CD14-positive monocyte (primary cell): ENCODE data around the gene ATP6V0E2. TPM values are rescaled to one million over a fixed set of nuclear protein-coding genes. Genes with fewer than 3 reads are reported as not detected.

Experiments used
- DNase-seq, 3 donors: peaks; one replicate each; pipeline ENCODE4 v3.0.0-alpha.2; 2011 to 2022
- H2AFZ ChIP-seq: 2 replicates; pipeline ENCODE4 v1.6.0; 2012; ENCODE audit warnings: mild to moderate bottlenecking, low read depth, low read length, inconsistent platforms; ENCODE audit not compliant: insufficient read depth, poor library complexity, severe bottlenecking
- H3K27ac ChIP-seq, 2 donors: 1 replicate in 1 of 2; 2 replicates in 1 of 2; pipeline ENCODE4 v1.5.1; 2012 to 2013; ENCODE audit warnings: low read length in 2 of 2, control low read depth in 1 of 2, inconsistent platforms in 1 of 2, low read depth in 1 of 2, mild to moderate bottlenecking in 1 of 2
- H3K27me3 ChIP-seq, 2 donors: one replicate each; pipeline versions ENCODE4 v1.6.0 to v1.6.1; 2011 to 2013; ENCODE audit warnings: low read length in 2 of 2; ENCODE audit not compliant: control insufficient read depth in 2 of 2, insufficient read depth in 2 of 2
- H3K36me3 ChIP-seq, 2 donors: replicated peaks in 1 of 2; 1 replicate in 1 of 2; 2 replicates in 1 of 2; pipeline versions ENCODE4 v1.5.1 to v1.6.1; 2012 to 2013; ENCODE audit warnings: low read length in 2 of 2, control low read depth in 1 of 2, inconsistent platforms in 1 of 2, mild to moderate bottlenecking in 1 of 2; ENCODE audit not compliant: insufficient read depth in 2 of 2, control insufficient read depth in 1 of 2
- H3K4me1 ChIP-seq, 2 donors: 1 replicate in 1 of 2; 2 replicates in 1 of 2; pipeline versions ENCODE4 v1.5.1 to v1.6.1; 2012 to 2013; ENCODE audit warnings: low read length in 2 of 2, control low read depth in 1 of 2, inconsistent platforms in 1 of 2, mild to moderate bottlenecking in 1 of 2, moderate library complexity in 1 of 2; ENCODE audit not compliant: insufficient read depth in 2 of 2, control insufficient read depth in 1 of 2
- H3K4me2 ChIP-seq: replicated peaks from 2 replicates; pipeline ENCODE3; 2012; ENCODE audit warnings: low read length, moderate library complexity, mild to moderate bottlenecking; ENCODE audit not compliant: poor library complexity, severe bottlenecking; ENCODE audit errors: extremely low read depth
- H3K4me3 ChIP-seq, 3 experiments: fragments of 200-600 bp in 1 of 3; sonication (generic) in 1 of 3; replicated peaks in 1 of 3; 1 replicate in 2 of 3; 2 replicates in 1 of 3; pipeline ENCODE4 v1.5.1; 2011 to 2013; ENCODE audit warnings: low read length in 3 of 3, mild to moderate bottlenecking in 3 of 3, control low read depth in 2 of 3, low read depth in 2 of 3, inconsistent platforms in 1 of 3, moderate library complexity in 1 of 3
- H3K79me2 ChIP-seq: 2 replicates; pipeline ENCODE4 v1.6.0; 2012; ENCODE audit warnings: mild to moderate bottlenecking, control low read depth, inconsistent platforms, low read length, moderate library complexity; ENCODE audit not compliant: insufficient read depth
- H3K9ac ChIP-seq: 2 replicates; pipeline ENCODE4 v1.6.0; 2017; ENCODE audit warnings: low read length, mild to moderate bottlenecking; ENCODE audit not compliant: insufficient read depth, poor library complexity, severe bottlenecking
- H3K9me3 ChIP-seq, 2 donors: replicated peaks in 1 of 2; 1 replicate in 1 of 2; 2 replicates in 1 of 2; pipeline versions ENCODE4 v1.5.1 to v1.6.1; 2012 to 2013; ENCODE audit warnings: low read length in 2 of 2, control low read depth in 1 of 2; ENCODE audit not compliant: control insufficient read depth in 1 of 2, insufficient read depth in 1 of 2
- H4K20me1 ChIP-seq: 2 replicates; pipeline ENCODE4 v1.6.0; 2012; ENCODE audit warnings: mild to moderate bottlenecking, low read length, control low read depth, moderate library complexity; ENCODE audit not compliant: insufficient read depth
- H3K27ac Mint-ChIP-seq, 7 donors: one replicate each; pipeline ENCODE4 v1.8.0; 2020; ENCODE audit warnings: mild to moderate bottlenecking in 7 of 7, mixed read lengths in 7 of 7, moderate library complexity in 6 of 7, inconsistent platforms in 2 of 7
- H3K27me3 Mint-ChIP-seq, 3 donors: one replicate each; pipeline ENCODE4 v1.8.0; 2021 to 2022; ENCODE audit warnings: low read depth in 3 of 3, mild to moderate bottlenecking in 3 of 3, mixed read lengths in 3 of 3, moderate library complexity in 3 of 3, inconsistent platforms in 1 of 3
- H3K36me3 Mint-ChIP-seq, 2 donors: one replicate each; pipeline ENCODE4 v1.8.0; 2020; ENCODE audit warnings: mixed read lengths in 2 of 2, inconsistent platforms in 1 of 2, mild to moderate bottlenecking in 1 of 2
- H3K4me1 Mint-ChIP-seq: one replicate; pipeline ENCODE4 v1.8.0; 2020; ENCODE audit warnings: mild to moderate bottlenecking, mixed read lengths
- H3K4me3 Mint-ChIP-seq, 2 donors: one replicate each; pipeline ENCODE4 v1.8.0; 2020; ENCODE audit warnings: mild to moderate bottlenecking in 2 of 2, mixed read lengths in 2 of 2, moderate library complexity in 1 of 2
- H3K9me3 Mint-ChIP-seq, 7 donors: one replicate each; pipeline ENCODE4 v1.8.0; 2020 to 2022; ENCODE audit warnings: mixed read lengths in 7 of 7, mild to moderate bottlenecking in 6 of 7, moderate library complexity in 6 of 7, inconsistent platforms in 2 of 7
- CTCF ChIP-seq: fragments of 200-600 bp; IDR thresholded peaks from one replicate; pipeline ENCODE4 v1.8.0; 2022; ENCODE audit warnings: antibody characterized with exemption, mild to moderate bottlenecking
- WGBS: methylation state at CpG from one replicate; pipeline ENCODE4 v1.1.5; 2013; ENCODE audit warnings: missing lambda C conversion rate; ENCODE audit not compliant: insufficient coverage; 5-methylcytosine and 5-hydroxymethylcytosine counted together
- intact Hi-C, 2 donors: fragments of 100-400 bp; cut with micrococcal nuclease; formaldehyde crosslinking; loops; one replicate each; pipeline versions ENCODE4 v1.15.0 to v1.15.1; 2023
- polyA plus RNA-seq, 3 donors: library from polyadenylated mRNA; depleted of rRNA in 1 of 3; unstranded in 2 of 3; stranded (reverse) in 1 of 3; fragments of 300-500 nt in 2 of 3; fragments of >200 nt in 1 of 3; fragmentation: Illumina TruSeq in 2 of 3; gene quantifications; 1 replicate in 2 of 3; 2 replicates in 1 of 3; pipeline ENCODE4 v1.2.3, GENCODE V29; 2012 to 2021

ATP6V0E2 gene
- polyA plus RNA-seq, 3 donors: 4.4 to 13.3 (median 8.2) TPM

- H3K4me1 ChIP-seq: peaks cover 12 to 16% of the 10 kb centered on the region in 2 donors
- H4K20me1 ChIP-seq: peaks cover 4% of the 10 kb centered on the region
- intact Hi-C loops: no loop called here
- TF ChIP-seq CTCF: no peak
- no peaks in the 10 kb centered on the region for H3K27me3 ChIP-seq
- H3K27me3 Mint-ChIP-seq: peaks cover 0 to 2% (median 0%) of the 10 kb centered on the region in 3 donors
- no peaks in the 10 kb centered on the region for H3K9me3 Mint-ChIP-seq
- no peak overlapping the region for H2AFZ ChIP-seq
- 35% methylated on average over 3 of the region's 5 CpGs for WGBS
- no peaks in the 10 kb centered on the region for H3K79me2 ChIP-seq
- H3K27ac ChIP-seq: no peak overlapping the region
- H3K36me3 ChIP-seq: peaks cover 9 to 20% of the 10 kb centered on the region in 2 donors
- H3K9ac ChIP-seq: no peak overlapping the region
- no peak for DNase-seq
- H3K9me3 ChIP-seq: no peaks in the 10 kb centered on the region
- no peak overlapping the region for H3K4me3 Mint-ChIP-seq
- peaks cover 19 to 24% of the 10 kb centered on the region in 2 donors for H3K36me3 Mint-ChIP-seq
- H3K4me2 ChIP-seq: no peak overlapping the region
- no peak overlapping the region for H3K4me3 ChIP-seq
- H3K27ac Mint-ChIP-seq: peak overlapping the region in 2 of 7 donors; percentile 3 to 21
- peaks cover 20% of the 10 kb centered on the region for H3K4me1 Mint-ChIP-seq
Observed at GRCh38 chr7:149845257-149845980, 28.4 kb upstream of the ATP6V0E2 start.

DNA sequence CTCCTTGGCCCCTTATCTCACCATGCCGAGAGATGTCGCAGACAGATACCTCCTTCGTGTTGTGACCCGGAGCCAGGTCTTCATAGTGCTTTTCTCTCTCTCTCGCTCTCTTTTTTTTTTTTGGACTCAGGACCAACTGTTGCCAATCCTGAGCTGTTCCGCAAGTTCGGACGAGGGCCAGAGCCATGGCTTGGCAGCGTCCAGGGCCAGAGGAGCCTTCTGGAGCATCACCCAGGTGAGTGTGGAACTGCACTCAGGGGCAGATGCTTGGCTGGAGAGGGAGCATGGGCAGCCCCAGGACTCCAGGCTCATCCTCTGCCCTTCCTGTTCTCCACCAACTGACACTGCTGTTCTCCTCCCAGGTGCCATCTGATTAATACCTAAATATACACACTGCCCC is 27.7 kb upstream of the ATP6V0E2 start:
- H3K4me1 Mint-ChIP-seq: peaks cover 20% of the 10 kb centered on the region
- no peaks in the 10 kb centered on the region for H3K79me2 ChIP-seq
- no peak overlapping the region for H3K4me3 ChIP-seq
- no peaks in the 10 kb centered on the region for H3K27me3 ChIP-seq
- no peak for TF ChIP-seq CTCF
- H3K4me2 ChIP-seq: no peak overlapping the region
- H3K4me3 Mint-ChIP-seq: no peak overlapping the region
- peak overlapping the region in 1 of 7 donors; percentile 21 for H3K27ac Mint-ChIP-seq
- intact Hi-C loops: no loop called here
- no peaks in the 10 kb centered on the region for H3K9me3 Mint-ChIP-seq
- peaks cover 12 to 16% of the 10 kb centered on the region in 2 donors for H3K4me1 ChIP-seq
- H3K9ac ChIP-seq: no peak overlapping the region
- no peak for DNase-seq
- H3K36me3 ChIP-seq: peaks cover 9 to 20% of the 10 kb centered on the region in 2 donors
- H2AFZ ChIP-seq: no peak overlapping the region
- peaks cover 19 to 24% of the 10 kb centered on the region in 2 donors for H3K36me3 Mint-ChIP-seq
- no peaks in the 10 kb centered on the region for H3K9me3 ChIP-seq
- WGBS: 100% methylated on average over 4 of the region's 9 CpGs
- H3K27me3 Mint-ChIP-seq: peaks cover 0 to 2% (median 0%) of the 10 kb centered on the region in 3 donors
- peaks cover 4% of the 10 kb centered on the region for H4K20me1 ChIP-seq
- no peak overlapping the region for H3K27ac ChIP-seq
